ENCODE measurements around the gene MAGEF1.

DNA sequence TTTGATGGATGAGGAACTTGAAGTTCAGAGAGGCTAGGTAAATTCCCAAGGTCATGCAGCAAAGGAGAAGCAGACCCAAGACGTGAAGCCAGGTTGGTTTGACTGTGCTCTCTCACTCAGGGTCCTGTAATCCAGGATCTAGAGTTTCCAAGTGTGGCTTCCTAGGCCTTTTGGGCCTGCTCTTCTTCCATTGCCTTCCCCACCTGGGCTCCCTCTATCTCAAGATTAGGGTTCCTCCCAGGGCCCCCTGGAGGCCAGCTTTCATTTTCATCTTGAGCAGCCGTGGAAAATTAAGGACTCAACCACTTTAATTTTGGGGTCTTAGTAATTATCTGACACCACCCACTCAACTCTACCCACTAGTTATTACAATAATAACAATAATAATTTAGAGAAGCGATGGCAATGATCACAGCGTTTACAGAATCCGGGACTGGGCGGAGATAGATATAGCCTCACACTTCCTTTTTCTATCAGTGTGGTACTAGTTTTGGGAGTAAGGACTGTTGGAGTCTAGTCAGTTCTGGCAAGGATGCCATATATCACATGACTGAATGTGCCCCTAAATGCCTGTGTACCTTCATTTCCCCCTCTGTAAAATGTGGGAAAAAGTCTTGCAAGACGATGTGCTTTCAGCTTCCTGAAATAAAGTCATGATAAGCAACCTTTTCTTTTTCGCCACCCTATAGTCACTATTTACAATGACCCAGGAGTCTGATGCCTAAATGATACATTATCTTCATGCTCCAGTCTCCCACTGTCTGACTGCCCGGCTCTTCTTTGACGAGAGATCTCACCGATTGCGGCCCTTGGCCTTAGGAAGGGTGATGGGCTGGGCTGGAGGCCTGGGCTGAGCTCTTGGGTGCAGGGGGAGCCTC is 30.2 kb upstream of the MAGEF1 start:
- TF ChIP-seq, protein P1, sequence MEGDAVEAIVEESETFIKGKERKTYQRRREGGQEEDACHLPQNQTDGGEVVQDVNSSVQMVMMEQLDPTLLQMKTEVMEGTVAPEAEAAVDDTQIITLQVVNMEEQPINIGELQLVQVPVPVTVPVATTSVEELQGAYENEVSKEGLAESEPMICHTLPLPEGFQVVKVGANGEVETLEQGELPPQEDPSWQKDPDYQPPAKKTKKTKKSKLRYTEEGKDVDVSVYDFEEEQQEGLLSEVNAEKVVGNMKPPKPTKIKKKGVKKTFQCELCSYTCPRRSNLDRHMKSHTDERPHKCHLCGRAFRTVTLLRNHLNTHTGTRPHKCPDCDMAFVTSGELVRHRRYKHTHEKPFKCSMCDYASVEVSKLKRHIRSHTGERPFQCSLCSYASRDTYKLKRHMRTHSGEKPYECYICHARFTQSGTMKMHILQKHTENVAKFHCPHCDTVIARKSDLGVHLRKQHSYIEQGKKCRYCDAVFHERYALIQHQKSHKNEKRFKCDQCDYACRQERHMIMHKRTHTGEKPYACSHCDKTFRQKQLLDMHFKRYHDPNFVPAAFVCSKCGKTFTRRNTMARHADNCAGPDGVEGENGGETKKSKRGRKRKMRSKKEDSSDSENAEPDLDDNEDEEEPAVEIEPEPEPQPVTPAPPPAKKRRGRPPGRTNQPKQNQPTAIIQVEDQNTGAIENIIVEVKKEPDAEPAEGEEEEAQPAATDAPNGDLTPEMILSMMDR (IDR thresholded peaks at IDR 0.05): no peak
- no peak for TF ChIP-seq POLR2A (IDR thresholded peaks at IDR 0.05)
- TF ChIP-seq EP300 (IDR thresholded peaks at IDR 0.05): no peak
